RPMI8226 (cell line): ENCODE measurements around the gene COQ2.

Source experiments
- DNase-seq: peaks from one replicate; pipeline ENCODE4 v3.0.0-alpha.2; 2015

The COQ2 gene

GRCh38 chr4:83214079-83214478 lies 70.5 kb downstream of the COQ2 start:
- no peak for DNase-seq
